ENCODE data around the gene HACE1.
"Not testable (repeated sequence)": the region's sequence is repeated elsewhere in the genome, so short reads cannot be mapped to it uniquely, and the experiment has no call there.

The HACE1 gene

DNA sequence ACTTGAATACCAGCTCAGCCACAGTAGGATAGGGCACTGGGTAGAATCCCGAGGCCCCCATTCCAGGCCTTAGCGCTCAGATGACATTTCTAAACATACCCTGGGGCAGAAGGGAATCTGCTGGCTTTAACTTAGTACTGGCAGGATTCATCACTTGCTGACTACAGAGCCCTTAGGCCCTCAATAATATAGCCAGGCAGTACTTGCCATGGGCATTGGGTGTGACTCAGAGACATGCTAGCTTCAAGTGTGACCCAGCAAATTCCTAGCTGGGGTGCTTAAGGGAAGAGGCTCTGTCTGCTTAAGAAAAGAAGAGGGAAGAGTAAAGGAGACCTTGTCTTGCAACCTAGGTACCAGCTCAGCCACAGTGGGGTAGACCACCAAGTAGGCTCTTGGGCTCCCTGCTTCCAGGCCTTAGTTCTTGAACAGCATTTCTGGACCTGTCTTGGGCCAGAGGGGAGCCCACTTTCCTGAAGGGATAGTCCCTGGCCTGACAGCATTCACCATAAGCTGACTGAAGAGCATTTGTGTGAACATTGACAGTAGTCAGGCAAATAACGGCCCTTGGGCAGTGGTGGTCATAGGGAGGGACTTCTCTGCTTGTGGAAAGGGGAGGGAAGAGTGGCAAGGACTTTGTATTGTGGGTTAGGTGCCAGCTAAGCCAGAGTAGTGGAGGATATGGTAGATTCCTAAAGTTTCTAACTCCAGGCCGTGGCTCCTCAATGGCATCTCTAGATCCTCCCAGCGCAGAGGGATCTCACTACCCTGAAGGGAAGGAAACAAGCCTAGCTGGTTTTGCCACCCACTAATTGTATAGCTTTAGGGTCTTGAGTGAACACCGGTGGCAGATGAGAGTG lies 48.5 kb upstream of the HACE1 start:
- no peaks in the 10 kb centered on the region for H3K79me2 ChIP-seq (ENCODE audit: control insufficient read depth, low read length)
- no peaks in the 10 kb centered on the region for H3K4me1 ChIP-seq (ENCODE audit: control insufficient read depth, low read length)
- H3K4me3 ChIP-seq (ENCODE audit: low read length), result no peak overlapping the region
- no peaks in the 10 kb centered on the region for H3K9me3 ChIP-seq (ENCODE audit: control insufficient read depth, insufficient read depth, low read length)
- H3F3A ChIP-seq (ENCODE audit: control insufficient read depth, insufficient read depth), result no peaks in the 10 kb centered on the region
- H4K20me1 ChIP-seq (ENCODE audit: control insufficient read depth, insufficient read depth, low read depth, low read length), result no peaks in the 10 kb centered on the region
- no peaks in the 10 kb centered on the region for H3K9me2 ChIP-seq (replicated peaks; ENCODE audit: control insufficient read depth, low read length)
- TF ChIP-seq CTCF (IDR thresholded peaks at IDR 0.05; ENCODE audit: low read depth, low read length, poor library complexity, severe bottlenecking), result no peak
- 0 out of 2 replicates have a peak, but pooled peaks cover 4% of the 10 kb centered on the region for H3K27me3 ChIP-seq (ENCODE audit: control insufficient read depth, low read length)
- H3K27ac ChIP-seq (ENCODE audit: low read depth, low read length), result no peak overlapping the region
- H3K36me3 ChIP-seq (ENCODE audit: control insufficient read depth, low read length), result no peaks in the 10 kb centered on the region
- no peak overlapping the region for H3K4me2 ChIP-seq (ENCODE audit: low read length)

DNA sequence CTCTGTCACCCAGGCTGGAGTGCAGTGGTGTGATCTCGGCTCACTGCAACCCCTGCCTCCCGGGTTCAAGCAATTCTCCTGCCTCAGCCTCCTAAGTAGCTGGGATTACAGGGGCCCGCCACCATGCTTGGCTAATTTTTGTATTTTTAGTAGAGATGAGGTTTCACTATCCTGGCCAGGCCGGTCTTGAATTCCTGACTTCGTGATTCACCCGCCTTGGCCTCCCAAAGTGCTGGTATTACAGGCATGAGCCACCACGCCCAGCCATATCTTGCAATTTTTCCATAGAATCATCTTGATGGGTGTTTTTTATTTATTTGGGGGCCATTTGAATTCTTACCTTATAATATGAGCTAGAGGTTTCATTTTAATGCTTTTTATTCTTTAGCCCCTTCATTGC lies 39.2 kb upstream of the HACE1 start:
- not testable (repeated sequence) for H4K20me1 ChIP-seq (ENCODE audit: control insufficient read depth, insufficient read depth, low read depth, low read length); H3K4me2 ChIP-seq (ENCODE audit: low read length); H3K79me2 ChIP-seq (ENCODE audit: control insufficient read depth, low read length); H3K4me3 ChIP-seq (ENCODE audit: low read length); H3K9me2 ChIP-seq (replicated peaks; ENCODE audit: control insufficient read depth, low read length); H3F3A ChIP-seq (ENCODE audit: control insufficient read depth, insufficient read depth); H3K4me1 ChIP-seq (ENCODE audit: control insufficient read depth, low read length); H3K27me3 ChIP-seq (ENCODE audit: control insufficient read depth, low read length); H3K27ac ChIP-seq (ENCODE audit: low read depth, low read length); H3K36me3 ChIP-seq (ENCODE audit: control insufficient read depth, low read length); H3K9me3 ChIP-seq (ENCODE audit: control insufficient read depth, insufficient read depth, low read length)

- H3F3A ChIP-seq (ENCODE audit: control insufficient read depth, insufficient read depth), result no peaks in the 10 kb centered on the region
- H3K9me2 ChIP-seq (replicated peaks; ENCODE audit: control insufficient read depth, low read length), result no peaks in the 10 kb centered on the region
- H3K27ac ChIP-seq (ENCODE audit: low read depth, low read length), result no peak overlapping the region
- H3K36me3 ChIP-seq (ENCODE audit: control insufficient read depth, low read length), result no peaks in the 10 kb centered on the region
- H3K27me3 ChIP-seq (ENCODE audit: control insufficient read depth, low read length), result no peaks in the 10 kb centered on the region
- no peak for TF ChIP-seq CTCF (IDR thresholded peaks at IDR 0.05; ENCODE audit: low read depth, low read length, poor library complexity, severe bottlenecking)
- H3K4me3 ChIP-seq (ENCODE audit: low read length), result no peak overlapping the region
- H4K20me1 ChIP-seq (ENCODE audit: control insufficient read depth, insufficient read depth, low read depth, low read length), result no peaks in the 10 kb centered on the region
- H3K79me2 ChIP-seq (ENCODE audit: control insufficient read depth, low read length), result no peaks in the 10 kb centered on the region
- no peaks in the 10 kb centered on the region for H3K9me3 ChIP-seq (ENCODE audit: control insufficient read depth, insufficient read depth, low read length)
- no peaks in the 10 kb centered on the region for H3K4me1 ChIP-seq (ENCODE audit: control insufficient read depth, low read length)
- H3K4me2 ChIP-seq (ENCODE audit: low read length), result no peak overlapping the region
Measured at GRCh38 chr6:104896914-104897313, 37.2 kb upstream of the HACE1 start.

- no peak overlapping the region for H3K27ac ChIP-seq (ENCODE audit: low read depth, low read length)
- TF ChIP-seq CTCF (IDR thresholded peaks at IDR 0.05; ENCODE audit: low read depth, low read length, poor library complexity, severe bottlenecking) (no peak), EZH2phosphoT487 (IDR thresholded peaks at IDR 0.05; ENCODE audit: borderline replicate concordance, low read length) (no peak)
- no peak overlapping the region for H3K4me2 ChIP-seq (ENCODE audit: low read length)
- H3K4me3 ChIP-seq (ENCODE audit: low read length), result no peak overlapping the region
- no peaks in the 10 kb centered on the region for H3K4me1 ChIP-seq (ENCODE audit: control insufficient read depth, low read length)
- H3K27me3 ChIP-seq (ENCODE audit: control insufficient read depth, low read length), result no peaks in the 10 kb centered on the region
- H4K20me1 ChIP-seq (ENCODE audit: control insufficient read depth, insufficient read depth, low read depth, low read length), result no peaks in the 10 kb centered on the region
- no peaks in the 10 kb centered on the region for H3K36me3 ChIP-seq (ENCODE audit: control insufficient read depth, low read length)
- H3K9me2 ChIP-seq (replicated peaks; ENCODE audit: control insufficient read depth, low read length), result no peaks in the 10 kb centered on the region
- no peaks in the 10 kb centered on the region for H3K79me2 ChIP-seq (ENCODE audit: control insufficient read depth, low read length)
- no peaks in the 10 kb centered on the region for H3K9me3 ChIP-seq (ENCODE audit: control insufficient read depth, insufficient read depth, low read length)
- no peaks in the 10 kb centered on the region for H3F3A ChIP-seq (ENCODE audit: control insufficient read depth, insufficient read depth)
Measured at GRCh38 chr6:104888066-104888465, 28.3 kb upstream of the HACE1 start.
